Measurements from ENCODE around the gene PIP5K1C.

DNA sequence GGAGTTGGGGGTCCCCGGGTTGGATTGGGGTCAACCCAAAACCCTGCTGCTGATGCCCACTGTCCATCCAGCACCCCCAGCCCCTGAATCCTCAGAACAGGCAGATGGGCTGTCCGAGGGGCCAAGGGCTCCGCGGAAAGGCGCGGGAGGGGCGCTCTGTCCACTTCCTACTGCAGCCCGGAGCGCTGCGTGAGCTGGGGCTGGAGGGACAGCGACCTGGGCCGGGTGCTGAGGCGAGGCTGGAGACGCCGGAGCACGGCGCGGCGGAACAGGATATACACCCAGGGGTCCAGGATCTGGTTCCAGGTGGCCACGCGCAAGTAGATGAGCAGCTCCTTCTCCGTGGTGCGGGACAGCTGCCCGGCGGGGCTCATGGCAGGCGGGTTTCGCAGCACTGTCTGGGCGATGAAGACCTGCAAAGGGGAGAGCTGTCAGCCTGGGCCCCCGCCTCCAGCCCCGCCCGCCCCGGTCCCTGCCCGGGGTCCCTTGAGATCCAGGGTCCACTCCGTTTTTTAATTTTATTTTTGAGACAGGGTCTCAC, 104.7 kb downstream of the PIP5K1C start:
- no peak for TF ChIP-seq EZH2 (IDR thresholded peaks at IDR 0.05; ENCODE audit: low read length)
- TF ChIP-seq, protein P1, sequence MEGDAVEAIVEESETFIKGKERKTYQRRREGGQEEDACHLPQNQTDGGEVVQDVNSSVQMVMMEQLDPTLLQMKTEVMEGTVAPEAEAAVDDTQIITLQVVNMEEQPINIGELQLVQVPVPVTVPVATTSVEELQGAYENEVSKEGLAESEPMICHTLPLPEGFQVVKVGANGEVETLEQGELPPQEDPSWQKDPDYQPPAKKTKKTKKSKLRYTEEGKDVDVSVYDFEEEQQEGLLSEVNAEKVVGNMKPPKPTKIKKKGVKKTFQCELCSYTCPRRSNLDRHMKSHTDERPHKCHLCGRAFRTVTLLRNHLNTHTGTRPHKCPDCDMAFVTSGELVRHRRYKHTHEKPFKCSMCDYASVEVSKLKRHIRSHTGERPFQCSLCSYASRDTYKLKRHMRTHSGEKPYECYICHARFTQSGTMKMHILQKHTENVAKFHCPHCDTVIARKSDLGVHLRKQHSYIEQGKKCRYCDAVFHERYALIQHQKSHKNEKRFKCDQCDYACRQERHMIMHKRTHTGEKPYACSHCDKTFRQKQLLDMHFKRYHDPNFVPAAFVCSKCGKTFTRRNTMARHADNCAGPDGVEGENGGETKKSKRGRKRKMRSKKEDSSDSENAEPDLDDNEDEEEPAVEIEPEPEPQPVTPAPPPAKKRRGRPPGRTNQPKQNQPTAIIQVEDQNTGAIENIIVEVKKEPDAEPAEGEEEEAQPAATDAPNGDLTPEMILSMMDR (optimal IDR thresholded peaks at IDR 0.05 in 1 of 3, IDR thresholded peaks at IDR 0.05 in 1 of 3, conservative IDR thresholded peaks at IDR 0.05 in 1 of 3; ENCODE audit: extremely low read depth in 1 of 3, insufficient read depth in 2 of 3, low read length in 3 of 3), result no peak

Data from keratinocyte (primary cell).